GM12892 (cell line): Measurements from ENCODE around the gene GTF2F2.

Source experiments
- DNase-seq: peaks from one replicate; pipeline ENCODE4 v3.0.0; 2011; ENCODE audit not compliant: insufficient read length
- FAIRE-seq: peaks from 2 replicates; lab custom pipeline; 2011; peaks lifted over from hg19 to GRCh38; lab: Jason Lieb, UNC
- POLR2A ChIP-seq: IDR thresholded peaks from 2 replicates; pipeline ENCODE4 v1.6.1; 2011; ENCODE audit warnings: low read depth, low read length, control low read depth
- POLR2AphosphoS5 ChIP-seq: IDR thresholded peaks from 2 replicates; pipeline ENCODE4 v1.6.1; 2011; ENCODE audit warnings: low read depth, low read length, control low read depth
- TAF1 ChIP-seq: IDR thresholded peaks from 2 replicates; pipeline ENCODE4 v1.6.1; 2011; ENCODE audit warnings: low read depth, mild to moderate bottlenecking, control low read depth, low read length, borderline replicate concordance

Gene GTF2F2

DNA sequence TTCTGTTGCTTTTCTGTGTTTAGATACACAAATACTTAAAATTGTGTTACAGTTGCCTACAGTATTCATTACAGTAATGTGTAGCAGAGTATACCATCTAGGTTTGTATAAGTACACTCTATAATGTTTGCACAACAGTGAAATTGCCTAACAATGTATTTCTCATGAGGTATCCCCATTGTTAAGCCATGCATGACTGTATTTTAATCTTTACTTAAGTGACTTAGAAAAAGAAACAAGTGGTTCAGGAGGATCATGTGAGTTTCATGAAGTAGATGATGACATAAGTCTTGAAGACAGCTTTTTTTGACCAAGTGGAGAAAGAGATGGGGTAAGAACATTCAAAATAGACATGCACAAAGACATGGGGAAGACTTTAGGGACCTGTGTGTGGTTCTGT is 88.9 kb downstream of the GTF2F2 start:
- TF ChIP-seq POLR2A (no peak), POLR2AphosphoS5 (no peak), TAF1 (no peak)
- FAIRE-seq (no peak), DNase-seq (no peak)

DNA sequence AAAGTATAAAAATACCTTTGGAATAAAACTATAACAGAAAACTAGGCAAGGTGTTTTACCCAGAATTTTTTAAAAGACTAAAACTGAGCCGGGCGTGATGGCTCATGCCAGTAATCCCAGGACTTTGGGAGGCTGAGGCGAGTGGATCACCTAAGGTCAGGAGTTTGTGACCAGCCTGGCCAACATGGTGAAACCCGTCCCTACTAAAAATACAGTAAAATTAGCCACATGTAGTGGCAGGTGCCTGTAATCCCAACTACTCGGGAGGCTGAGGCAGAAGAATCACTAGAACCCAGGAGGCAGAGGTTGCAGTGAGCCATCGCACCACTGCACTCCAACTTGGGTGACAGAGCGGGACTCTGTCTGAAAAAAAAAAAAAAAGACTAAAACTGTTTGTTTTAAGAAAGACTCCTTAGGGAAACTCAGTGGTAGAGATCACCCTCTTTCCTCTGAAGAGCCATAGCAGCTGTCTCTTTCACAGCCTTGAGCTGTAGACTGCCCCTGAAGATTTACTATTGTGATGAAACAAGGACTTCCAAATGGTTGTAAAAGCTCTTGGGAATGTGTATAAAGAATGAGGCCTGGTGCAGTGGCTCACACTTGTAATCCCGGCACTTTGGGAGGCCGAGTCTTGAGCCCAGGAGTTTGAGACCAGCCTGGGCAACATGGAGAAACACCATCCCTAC is 95.2 kb downstream of the GTF2F2 start:
- FAIRE-seq (no peak), DNase-seq (no peak)
- TF ChIP-seq POLR2A: no peak
- no peak for TF ChIP-seq TAF1
- TF ChIP-seq POLR2AphosphoS5: no peak

DNA sequence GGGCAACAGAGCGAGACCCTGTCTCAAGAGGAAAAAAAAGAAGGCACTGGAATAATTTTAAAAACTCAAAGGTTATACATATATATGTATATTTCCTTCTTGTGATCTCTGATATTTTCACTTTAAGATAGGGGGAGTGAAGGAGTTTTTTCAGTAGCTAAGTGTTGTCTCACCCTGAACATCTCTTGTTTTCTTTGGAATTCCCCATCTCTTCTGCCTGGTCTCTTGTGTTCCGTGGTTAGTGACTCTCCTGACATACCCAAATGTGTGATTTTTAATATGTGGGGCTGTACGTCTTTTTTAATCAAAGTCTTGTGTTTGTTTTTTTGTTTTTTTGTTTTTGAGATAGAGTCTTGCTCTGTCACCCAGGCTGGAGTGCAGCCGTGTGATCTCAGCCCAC is 95.9 kb downstream of the GTF2F2 start:
- FAIRE-seq: no peak
- TF ChIP-seq POLR2AphosphoS5 (no peak), TAF1 (no peak), POLR2A (no peak)
- DNase-seq: no peak

DNA sequence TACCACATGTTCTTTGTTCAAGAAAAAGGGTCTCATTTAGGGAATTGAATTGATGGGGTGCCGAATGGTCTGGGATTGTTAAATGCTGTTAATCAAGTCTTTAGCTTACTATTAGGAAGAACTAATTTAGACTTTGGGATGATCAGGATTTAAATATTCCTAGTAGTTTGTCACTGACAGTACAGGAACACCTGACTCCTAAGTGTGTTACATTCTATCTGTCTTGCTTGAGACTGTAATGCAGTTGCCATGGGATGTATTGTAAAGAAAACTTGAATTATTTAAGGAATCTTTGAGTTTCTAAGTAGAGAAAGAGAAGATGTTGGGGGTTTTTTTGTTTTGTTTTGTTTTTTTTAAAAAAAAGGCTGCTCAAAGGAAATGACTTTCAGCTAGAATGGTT is 98.4 kb downstream of the GTF2F2 start:
- DNase-seq (no peak), FAIRE-seq (no peak)

DNA sequence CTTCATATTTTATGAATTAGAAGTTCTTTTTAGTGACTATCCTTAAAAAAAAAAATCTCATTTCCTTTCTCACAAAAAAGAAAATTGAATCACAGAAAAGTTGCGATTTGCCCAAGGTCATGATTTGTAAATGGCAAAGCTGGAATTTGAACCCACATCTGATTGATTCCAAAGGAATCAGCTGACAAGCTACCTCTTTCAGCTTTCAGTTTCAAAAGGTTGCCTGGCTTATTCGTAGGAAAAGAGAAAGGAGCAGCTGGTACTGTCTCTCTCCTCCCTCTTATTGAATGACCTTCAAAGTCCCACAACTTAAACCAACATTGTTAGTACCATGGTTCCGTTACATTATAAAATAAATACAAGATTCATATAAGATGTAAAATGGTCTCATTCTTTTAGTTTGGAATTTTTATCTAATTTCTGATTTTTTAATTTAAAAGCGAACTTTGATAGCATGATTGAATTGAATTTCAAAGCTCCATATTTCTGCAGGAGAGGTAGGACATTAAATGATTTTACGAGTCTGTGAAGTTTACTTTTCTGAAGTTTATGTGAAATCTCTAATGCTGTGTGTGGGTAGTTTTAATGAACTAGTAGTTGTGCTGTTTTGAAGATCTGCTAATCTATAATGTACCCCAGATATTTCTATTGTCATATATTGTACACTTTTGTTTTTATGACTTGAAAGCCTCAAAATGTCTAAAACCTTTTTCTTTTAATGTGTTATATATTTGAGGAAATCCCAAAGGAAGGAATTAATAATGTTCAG is 99.0 kb downstream of the GTF2F2 start:
- FAIRE-seq: no peak
- TF ChIP-seq POLR2AphosphoS5 (no peak), POLR2A (no peak), TAF1 (no peak)
- DNase-seq: no peak

More for the DNA sequence above, 98.4 kb downstream of the GTF2F2 start:
- no peak for TF ChIP-seq POLR2AphosphoS5
- TF ChIP-seq TAF1: no peak
- no peak for TF ChIP-seq POLR2A

DNA sequence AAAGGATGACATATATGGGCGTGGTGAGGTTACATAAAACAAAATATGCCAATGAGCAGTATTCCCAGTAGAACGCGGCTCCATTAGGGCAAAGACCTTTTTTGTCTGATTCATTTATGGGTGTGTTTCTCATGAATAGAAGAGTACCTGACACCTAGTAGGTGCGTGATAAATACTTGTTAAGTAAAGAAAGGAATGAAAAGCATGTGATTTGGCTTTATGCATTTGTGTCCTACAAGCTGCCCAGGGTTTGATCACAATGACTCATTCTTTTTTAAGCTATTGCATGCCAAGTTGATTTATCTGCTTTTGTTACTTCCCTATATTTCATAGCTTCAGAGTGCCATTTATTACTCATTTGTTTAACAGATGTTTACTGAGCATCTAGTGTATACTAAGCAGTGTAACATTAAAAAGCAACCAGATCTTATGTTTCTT is 99.6 kb downstream of the GTF2F2 start:
- DNase-seq (no peak), FAIRE-seq (no peak)
- TF ChIP-seq POLR2A (no peak), POLR2AphosphoS5 (no peak), TAF1 (no peak)

DNA sequence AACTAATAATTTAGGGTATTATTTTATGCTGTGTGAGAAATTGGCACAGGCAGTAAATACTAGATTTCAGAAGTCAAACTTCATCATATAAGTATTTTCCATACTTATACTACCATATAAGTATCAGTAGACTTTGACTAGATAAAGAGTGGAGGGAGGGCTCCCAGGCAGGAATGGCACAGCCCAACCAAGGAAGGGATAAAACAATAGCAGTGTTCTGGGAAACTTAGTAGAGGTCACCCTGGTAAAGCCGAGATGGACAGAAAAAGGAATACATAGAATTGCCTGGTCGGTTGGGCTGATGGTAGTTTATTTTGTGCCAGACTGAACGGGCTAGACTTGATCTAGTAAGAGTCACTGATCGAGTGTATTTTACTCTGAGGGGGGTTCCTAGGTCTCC is 100.1 kb downstream of the GTF2F2 start:
- FAIRE-seq (no peak), DNase-seq (no peak)
- TF ChIP-seq POLR2AphosphoS5 (no peak), TAF1 (no peak), POLR2A (no peak)

DNA sequence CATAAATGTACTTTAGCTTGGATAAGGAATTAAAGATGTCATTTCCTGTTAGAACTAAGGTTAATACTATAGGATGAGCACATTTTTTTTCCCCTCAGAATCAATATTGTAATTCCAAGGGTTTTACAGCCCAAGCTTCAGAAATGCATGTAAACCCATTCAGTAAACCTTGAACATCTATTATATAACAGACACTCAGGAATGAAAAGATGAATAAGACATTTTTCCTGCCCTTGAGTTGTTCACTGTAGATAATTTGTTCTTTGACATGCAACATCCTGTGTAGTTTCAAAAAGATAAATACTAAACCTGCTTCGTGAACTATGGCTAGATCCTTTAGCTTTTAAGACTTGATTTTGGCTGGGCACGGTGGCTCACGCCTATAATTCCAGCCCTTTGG is 102.2 kb downstream of the GTF2F2 start:
- TF ChIP-seq POLR2A (no peak), POLR2AphosphoS5 (no peak), TAF1 (no peak)
- FAIRE-seq: no peak
- no peak for DNase-seq

DNA sequence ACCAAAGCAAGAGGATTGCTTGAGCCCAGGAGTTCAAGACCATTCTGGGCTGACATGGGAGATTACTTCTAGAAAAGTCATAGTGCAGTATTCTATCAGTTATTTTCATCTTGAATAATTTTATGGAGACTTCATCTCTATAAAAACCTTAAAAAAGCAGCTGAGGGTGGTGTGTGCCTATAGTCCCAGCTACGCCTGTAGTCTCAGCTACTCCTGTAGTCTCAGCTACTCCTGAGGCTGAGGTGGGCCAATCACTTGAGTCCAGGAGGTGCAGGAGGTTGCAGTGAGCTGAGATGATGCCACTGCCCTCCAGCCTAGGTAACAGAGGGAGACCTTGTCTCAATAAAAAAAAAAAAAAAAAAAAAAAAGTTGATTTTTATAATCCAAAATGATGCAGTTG is 102.6 kb downstream of the GTF2F2 start:
- FAIRE-seq (no peak), DNase-seq (no peak)
- TF ChIP-seq POLR2A: no peak
- TF ChIP-seq TAF1: no peak
- no peak for TF ChIP-seq POLR2AphosphoS5

DNA sequence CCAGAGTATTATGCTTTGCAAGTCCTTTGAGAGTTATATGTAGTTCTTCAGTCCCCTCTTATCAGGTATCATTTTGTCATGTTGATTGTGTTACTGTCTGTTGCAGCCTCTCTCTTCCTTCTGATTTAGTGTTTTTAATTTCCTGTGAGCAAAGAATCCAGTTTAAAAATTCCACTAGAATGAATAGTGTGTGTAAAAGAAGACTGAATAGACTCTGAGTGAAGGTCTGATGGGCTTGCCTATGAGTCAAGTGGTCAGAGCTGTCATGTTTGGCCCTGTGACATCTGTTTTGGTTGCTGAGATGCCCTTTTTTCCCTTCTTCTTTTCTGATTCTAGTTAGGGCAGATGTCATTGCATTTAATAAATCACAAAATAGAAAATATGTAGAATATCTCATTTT is 103.9 kb downstream of the GTF2F2 start:
- FAIRE-seq (no peak), DNase-seq (no peak)
- no peak for TF ChIP-seq POLR2AphosphoS5

DNA sequence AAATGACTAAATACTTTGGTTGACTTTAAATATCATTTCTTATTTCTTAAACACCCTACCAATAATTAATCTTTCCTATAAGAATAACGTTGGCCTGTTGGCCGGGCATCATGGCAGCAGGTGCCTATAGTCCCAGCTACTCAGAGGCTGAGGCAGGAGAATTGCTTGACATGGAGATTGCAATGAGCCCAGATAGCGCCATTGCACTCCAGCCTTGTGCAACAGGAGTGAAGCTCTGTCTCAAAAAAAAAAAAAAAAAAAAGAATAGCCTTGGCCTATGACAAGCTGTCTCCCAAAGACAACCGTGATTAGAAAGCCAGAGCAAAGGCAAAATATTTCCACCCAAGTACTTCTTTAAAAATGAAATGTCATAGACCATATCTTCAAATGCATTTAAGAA is 105.1 kb downstream of the GTF2F2 start:
- DNase-seq (no peak), FAIRE-seq (peak; percentile 40)
- no peak for TF ChIP-seq POLR2A
- TF ChIP-seq POLR2AphosphoS5: no peak
- TF ChIP-seq TAF1: no peak

DNA sequence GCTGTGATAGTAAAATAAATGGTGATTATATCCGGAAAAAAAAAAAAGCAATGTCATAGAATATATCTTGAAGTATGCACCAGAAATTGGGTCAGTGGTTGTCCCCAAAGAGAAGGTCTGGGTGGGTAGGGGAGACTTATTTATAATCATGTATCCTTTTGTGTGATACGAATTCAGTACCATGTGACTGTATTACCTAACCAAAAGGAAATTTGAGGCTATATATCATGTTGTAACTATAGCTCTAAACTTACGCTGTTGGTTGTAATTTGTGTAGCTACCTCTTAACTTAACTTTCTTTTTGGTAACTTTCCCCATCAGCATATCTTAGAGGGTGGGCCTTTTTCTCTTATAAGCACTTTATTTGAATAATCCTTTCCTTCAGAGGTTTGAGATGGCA is 105.7 kb downstream of the GTF2F2 start:
- TF ChIP-seq TAF1 (no peak), POLR2AphosphoS5 (no peak), POLR2A (no peak)
- no peak for DNase-seq
- no peak for FAIRE-seq

DNA sequence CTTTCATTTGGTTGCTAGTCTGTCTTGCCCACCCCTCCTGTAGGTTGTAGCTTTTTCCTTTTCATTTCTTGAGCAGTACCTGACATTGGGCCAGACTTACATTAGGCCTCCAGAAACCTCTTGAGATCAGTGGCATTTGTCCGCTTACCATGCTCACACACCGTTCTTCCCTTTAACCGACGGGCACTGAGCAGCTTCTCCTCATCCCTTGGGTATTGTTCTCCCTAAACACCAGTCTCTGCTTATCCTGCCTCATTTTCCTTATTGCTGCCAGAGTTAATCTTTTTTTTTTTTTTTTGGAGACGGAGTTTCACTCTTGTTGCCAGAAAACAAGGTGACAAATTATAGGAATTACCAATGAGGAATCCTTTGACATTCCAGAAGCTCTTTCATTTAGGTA is 107.7 kb downstream of the GTF2F2 start:
- TF ChIP-seq POLR2A: no peak
- TF ChIP-seq POLR2AphosphoS5: no peak
- TF ChIP-seq TAF1: no peak
- DNase-seq (no peak), FAIRE-seq (no peak)

DNA sequence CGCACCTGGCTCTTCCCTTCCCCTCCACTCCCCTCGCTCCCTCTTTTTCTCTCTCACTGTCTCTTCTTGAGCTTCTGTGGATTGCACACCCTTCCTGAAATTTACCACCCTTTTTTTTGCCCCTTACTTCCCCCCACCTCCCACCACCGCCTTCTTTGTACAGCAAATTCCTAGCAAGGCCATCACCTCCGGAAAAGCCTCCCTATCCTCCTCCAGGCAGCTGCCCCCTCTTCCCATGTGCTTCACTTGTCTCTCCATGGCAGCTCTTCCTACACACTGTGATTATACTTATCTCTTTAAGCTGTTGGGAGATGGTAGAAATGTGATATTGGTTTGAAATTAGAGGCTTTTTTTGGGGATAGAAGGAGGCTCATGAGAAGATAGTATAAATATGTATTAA is 108.9 kb downstream of the GTF2F2 start:
- TF ChIP-seq TAF1: no peak
- no peak for FAIRE-seq

More for the DNA sequence above, 108.9 kb downstream of the GTF2F2 start:
- DNase-seq: no peak
